NT2/D1 (cell line): Measurements from ENCODE around the gene ARVCF.
"Not testable (repeated sequence)": the region's sequence is repeated elsewhere in the genome, so short reads cannot be mapped to it uniquely, and the experiment has no call there.

Source experiments
- DNase-seq: peaks from one replicate; pipeline ENCODE4 v3.0.0-alpha.2; 2011; ENCODE audit warnings: low read depth, low spot score
- H3K27me3 ChIP-seq: 2 replicates; pipeline ENCODE4 v1.6.0; 2011; ENCODE audit warnings: mild to moderate bottlenecking; ENCODE audit not compliant: insufficient read length, insufficient read depth
- H3K36me3 ChIP-seq: 2 replicates; pipeline ENCODE4 v1.6.1; 2011; ENCODE audit warnings: mild to moderate bottlenecking, low read length, mixed read lengths; ENCODE audit not compliant: insufficient read depth, insufficient read length
- H3K4me1 ChIP-seq: 2 replicates; pipeline ENCODE4 v1.5.1; 2011; ENCODE audit not compliant: insufficient read depth, insufficient read length
- H3K4me3 ChIP-seq: 2 replicates; pipeline ENCODE4 v1.5.1; 2011; ENCODE audit warnings: low read depth; ENCODE audit not compliant: insufficient read length
- H3K9ac ChIP-seq: 2 replicates; pipeline ENCODE4 v1.6.0; 2011; ENCODE audit warnings: low read depth; ENCODE audit not compliant: insufficient read length
- H3K9me3 ChIP-seq: 2 replicates; pipeline ENCODE4 v1.5.1; 2011; ENCODE audit warnings: mild to moderate bottlenecking, low read length; ENCODE audit not compliant: insufficient read depth
- SUZ12 ChIP-seq: IDR thresholded peaks from 2 replicates; pipeline ENCODE4 v1.6.1; 2011; ENCODE audit not compliant: insufficient read length, insufficient read depth; ENCODE audit errors: extremely low read depth
- YY1 ChIP-seq: IDR thresholded peaks from 2 replicates; pipeline ENCODE4 v1.6.1; 2011; ENCODE audit not compliant: insufficient read length, insufficient read depth
- ZNF274 ChIP-seq: IDR thresholded peaks from 2 replicates; pipeline ENCODE4 v1.6.1; 2011; ENCODE audit warnings: mild to moderate bottlenecking, low read depth, low read length

ARVCF gene

DNA sequence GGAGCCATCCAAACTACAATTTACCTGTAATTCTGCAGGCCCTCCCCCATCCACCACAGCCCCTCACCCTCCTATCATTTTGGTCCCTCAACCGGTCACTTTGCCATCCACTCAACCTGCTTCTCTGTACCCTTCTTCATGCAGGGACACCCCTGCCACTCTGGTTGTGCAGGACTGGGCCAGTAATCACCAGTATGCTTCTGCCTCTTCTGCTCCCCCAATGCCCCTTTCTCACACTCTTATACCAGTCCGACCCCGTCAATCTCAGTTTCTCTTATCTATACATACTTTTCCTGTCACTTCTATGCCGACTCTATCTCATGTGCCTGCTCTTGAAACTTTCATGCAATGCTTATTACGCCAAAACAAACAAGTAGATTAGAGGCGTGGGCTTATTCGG lies 80.1 kb downstream of the ARVCF start:
- DNase-seq: no peak
- Histone ChIP-seq H3K27me3 (no peaks in the 10 kb centered on the region), H3K4me3 (no peak overlapping the region), H3K9me3 (peaks cover 10% of the 10 kb centered on the region; the same call in 1 of the 2 replicates), H3K4me1 (no peaks in the 10 kb centered on the region), H3K9ac (no peak overlapping the region), H3K36me3 (peaks cover 3% of the 10 kb centered on the region)
- TF ChIP-seq YY1: no peak
- TF ChIP-seq ZNF274: no peak
- TF ChIP-seq SUZ12: no peak

DNA sequence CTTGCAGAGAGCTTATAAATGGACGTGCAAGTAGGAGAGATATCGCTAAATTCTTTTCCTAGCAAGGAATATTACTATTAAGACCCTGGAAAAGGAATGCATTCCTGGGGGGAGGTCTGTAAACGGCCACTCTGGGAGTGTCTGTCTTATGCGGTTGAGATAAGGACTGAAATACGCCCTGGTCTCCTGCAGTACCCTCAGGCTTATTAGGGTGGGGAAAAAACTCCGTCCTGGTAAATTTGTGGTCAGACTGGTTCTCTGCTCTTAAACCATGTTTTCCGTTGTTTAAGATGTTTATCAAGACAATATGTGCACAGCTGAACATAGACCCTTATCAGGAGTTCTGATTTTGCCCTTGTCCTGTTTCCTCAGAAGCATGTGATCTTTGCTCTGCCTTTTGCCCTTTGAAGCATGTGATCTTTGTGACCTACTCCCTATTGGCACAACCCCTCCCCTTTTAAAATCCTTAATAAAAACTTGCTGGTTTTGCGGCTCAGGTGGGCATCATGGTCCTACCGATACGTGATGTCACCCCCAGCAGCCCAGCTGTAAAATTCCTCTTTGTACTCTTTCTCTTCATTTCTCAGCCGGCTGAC lies 81.4 kb downstream of the ARVCF start:
- H3K9me3 ChIP-seq: peaks cover 10% of the 10 kb centered on the region; the same call in 1 of the 2 replicates
- not testable (repeated sequence) for H3K4me1 ChIP-seq, H3K36me3 ChIP-seq, DNase-seq, H3K27me3 ChIP-seq, H3K4me3 ChIP-seq, H3K9ac ChIP-seq

DNA sequence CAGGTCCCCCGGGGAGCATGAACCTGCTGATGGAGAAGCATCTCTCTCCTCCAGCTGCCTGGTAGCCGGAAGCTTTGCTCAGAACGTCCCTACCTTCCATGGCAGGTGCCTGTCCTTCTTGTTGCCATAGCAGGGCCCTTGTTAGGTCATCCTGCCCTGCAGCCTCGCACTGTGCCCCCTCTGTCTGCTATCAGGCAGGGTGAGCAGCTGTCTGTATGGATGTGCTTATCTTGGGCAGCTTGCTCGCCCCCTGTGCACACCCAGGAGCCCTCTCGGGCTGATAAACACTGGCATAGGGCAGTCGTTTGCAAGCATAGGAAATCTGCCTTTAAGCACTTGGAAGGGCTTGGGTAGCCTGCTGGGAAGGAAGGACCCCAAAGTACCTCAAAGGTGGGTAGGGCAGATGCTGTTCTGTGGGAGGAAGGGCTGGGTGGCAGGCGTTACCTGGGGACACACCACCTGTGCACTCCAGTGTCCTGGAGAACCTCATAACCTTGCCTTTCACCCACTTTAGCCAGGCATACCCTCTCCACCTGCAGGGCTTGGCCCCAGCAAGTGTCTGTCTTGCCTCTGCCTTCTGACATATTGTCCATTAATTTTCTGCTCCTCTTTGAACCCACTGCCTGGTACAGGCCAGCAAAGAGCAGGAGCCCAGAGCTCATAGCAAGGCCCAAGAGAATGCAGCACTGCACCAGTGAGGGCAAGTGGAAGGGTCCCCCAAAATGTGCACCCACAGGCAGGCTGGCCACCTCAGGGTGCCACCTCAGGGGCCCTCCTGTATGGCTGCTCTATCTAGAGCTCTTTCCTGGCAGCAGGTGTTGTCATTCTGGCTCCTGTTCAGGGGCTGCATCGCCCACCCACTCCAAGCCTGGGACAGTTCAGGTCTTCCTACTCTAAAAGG lies 83.0 kb downstream of the ARVCF start:
- DNase-seq: no peak

DNA sequence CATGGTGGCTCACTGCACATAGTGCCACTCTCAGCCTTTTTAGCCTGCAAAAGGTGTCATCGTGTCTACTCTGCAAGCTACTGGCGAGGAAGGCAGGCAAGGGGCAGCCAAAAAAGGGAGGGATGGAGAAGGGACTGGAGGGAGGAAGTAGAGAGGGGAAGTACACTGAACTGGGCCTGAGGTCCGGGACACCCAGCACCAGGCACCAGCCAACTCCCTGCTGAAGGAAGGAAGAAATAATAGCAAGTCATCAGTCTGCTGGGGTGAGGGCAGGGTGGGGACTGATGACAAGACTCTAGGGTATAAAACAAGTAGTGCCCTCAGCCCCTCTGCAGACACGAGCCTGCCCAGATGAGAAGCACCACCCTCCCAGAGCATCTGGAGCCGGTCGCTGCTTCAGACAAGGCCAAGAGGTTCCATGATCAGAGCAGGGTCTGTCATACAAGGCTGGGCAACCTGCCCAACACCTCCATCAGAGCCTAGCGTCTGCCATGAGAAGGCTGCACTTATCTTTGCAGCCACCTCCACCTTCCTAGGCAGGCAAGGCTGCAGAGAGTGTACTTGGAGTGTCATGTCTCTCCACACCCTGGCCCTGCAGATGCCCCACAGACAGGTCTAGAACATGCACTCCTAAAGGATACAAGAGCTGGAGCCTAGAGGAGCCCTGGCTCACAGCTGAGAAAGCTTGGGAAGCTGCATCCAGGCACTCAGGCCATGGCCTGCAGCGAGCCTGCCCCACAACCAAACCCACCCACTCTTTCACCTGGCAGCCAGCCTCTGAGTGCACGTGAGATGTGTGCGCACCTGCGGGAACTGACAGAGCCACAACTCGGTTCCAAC lies 84.0 kb downstream of the ARVCF start:
- Histone ChIP-seq H3K9me3 (peaks cover 10% of the 10 kb centered on the region; the same call in 1 of the 2 replicates), H3K4me1 (no peaks in the 10 kb centered on the region), H3K36me3 (peaks cover 5% of the 10 kb centered on the region), H3K4me3 (no peak overlapping the region), H3K9ac (no peak overlapping the region), H3K27me3 (no peaks in the 10 kb centered on the region)
- TF ChIP-seq SUZ12: no peak
- TF ChIP-seq YY1: no peak
- TF ChIP-seq ZNF274: no peak
- DNase-seq: no peak

More for the DNA sequence above, 83.0 kb downstream of the ARVCF start:
- Histone ChIP-seq H3K36me3 (peaks cover 8% of the 10 kb centered on the region), H3K27me3 (no peaks in the 10 kb centered on the region), H3K4me1 (no peaks in the 10 kb centered on the region), H3K4me3 (no peak overlapping the region), H3K9me3 (peaks cover 10% of the 10 kb centered on the region; the same call in 1 of the 2 replicates), H3K9ac (no peak overlapping the region)
- TF ChIP-seq SUZ12: no peak
- TF ChIP-seq YY1: no peak
- TF ChIP-seq ZNF274: no peak

DNA sequence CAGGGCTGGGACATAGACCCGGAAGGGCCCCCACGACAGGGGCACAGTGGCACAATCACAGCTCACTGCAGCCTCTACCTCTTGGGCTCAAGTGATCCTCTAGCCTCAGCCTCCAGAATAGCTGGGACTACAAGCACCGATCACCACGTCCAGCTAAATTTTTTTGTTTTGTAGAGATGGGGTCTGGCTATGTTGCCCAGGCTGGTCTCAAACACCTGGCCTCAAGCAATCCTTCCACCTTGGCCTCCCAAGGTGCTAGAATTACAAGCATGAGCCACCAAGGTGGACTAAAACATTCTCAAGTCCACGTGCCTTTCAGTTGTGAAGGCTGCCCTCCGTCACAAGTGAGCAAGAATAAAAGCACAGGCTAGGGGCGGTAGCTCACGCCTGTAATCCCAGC lies 85.1 kb downstream of the ARVCF start:
- Histone ChIP-seq H3K9ac (no peak overlapping the region), H3K27me3 (no peaks in the 10 kb centered on the region), H3K9me3 (peaks cover 10% of the 10 kb centered on the region; the same call in 1 of the 2 replicates), H3K4me3 (no peak overlapping the region), H3K4me1 (no peaks in the 10 kb centered on the region), H3K36me3 (peaks cover 5% of the 10 kb centered on the region)
- DNase-seq: no peak
- TF ChIP-seq SUZ12 (no peak), ZNF274 (no peak), YY1 (no peak)

DNA sequence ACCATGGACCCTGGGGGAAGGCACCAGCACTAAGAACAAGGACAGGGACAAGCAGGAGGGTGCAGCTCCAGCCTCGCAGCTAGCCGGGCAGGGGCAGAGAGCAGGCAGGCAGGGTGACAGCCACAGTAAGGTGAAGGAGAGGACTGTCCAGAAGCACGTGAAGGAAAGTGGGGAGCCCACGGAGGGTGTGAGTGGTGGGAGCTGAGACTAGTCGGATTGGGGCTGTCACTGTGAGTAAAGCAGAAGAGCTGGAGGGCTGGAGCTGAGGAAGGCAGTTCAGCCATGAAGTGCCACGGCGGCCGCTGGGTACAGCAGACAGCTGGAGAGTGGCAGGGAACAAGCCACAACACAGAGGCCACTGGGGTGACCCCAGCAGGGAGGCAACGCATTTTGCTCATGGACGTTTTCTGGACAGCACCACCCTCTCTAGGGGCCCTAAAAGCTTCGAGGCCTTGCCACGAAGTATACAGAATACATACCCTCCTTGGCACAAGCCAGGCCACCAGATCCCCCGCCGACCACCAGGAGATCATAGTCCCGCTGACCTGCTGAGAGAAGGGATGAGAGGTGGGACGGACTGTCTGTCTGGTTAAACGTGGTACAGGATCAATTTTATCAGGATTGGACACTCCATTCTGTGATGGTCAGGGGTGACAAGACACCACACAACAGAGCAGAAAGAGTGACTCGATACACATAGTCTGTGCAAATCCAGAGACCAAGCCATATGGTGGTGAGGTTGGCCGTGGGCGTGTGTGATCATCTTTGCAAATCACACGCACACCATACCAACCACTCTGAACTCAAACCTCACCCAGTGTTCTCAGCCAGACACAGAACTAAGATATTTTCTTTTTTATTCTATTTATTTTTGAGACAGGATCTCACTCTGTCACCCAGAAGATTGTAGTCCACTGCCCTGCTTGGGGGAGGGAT lies 85.8 kb downstream of the ARVCF start:
- Histone ChIP-seq H3K9me3 (0 out of 2 replicates have a peak, but pooled peaks cover 7% of the 10 kb centered on the region), H3K4me1 (no peaks in the 10 kb centered on the region)

More for the DNA sequence above, 85.8 kb downstream of the ARVCF start:
- no peak overlapping the region for H3K9ac ChIP-seq
- no peak overlapping the region for H3K4me3 ChIP-seq
- peaks cover 5% of the 10 kb centered on the region for H3K36me3 ChIP-seq
- no peaks in the 10 kb centered on the region for H3K27me3 ChIP-seq
- no peak for TF ChIP-seq SUZ12
- no peak for TF ChIP-seq YY1
- TF ChIP-seq ZNF274: no peak
- no peak for DNase-seq
